Loucy (cell line): ENCODE data around the gene SF3A1.

Source experiments
- EZH2phosphoT487 ChIP-seq: fragments of 200-600 bp; IDR thresholded peaks from 2 replicates; pipeline ENCODE4 v1.6.1; 2018; ENCODE audit warnings: antibody characterized with exemption, mild to moderate bottlenecking, moderate library complexity, borderline replicate concordance
- TF ChIP-seq, protein P1 (sequence below): fragments of 200-600 bp; sonication (generic); conservative IDR thresholded peaks from 2 replicates; pipeline ENCODE4 v1.5.1; 2014; ENCODE audit warnings: mild to moderate bottlenecking, antibody characterized with exemption, low read length

DNA sequence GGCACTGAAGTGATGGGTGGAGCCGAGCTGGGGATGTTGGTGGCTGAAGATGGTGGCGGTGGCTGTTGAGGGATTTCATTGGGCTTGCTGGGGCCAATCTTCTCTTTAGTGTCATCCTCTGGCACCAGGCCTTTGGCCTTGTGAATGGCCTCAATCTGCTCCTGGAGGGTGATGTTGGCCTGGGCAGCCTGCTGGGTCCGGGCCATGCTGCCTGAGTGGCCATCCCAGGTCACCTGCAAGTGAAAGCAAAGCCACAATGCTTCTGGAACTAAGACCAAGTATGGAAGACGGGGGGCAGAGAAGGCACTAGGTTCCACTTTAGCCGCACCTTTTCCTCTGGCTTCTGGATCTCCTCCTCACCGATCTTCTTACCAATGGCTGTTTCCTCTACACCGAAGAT is 17.9 kb downstream of the SF3A1 start:
- TF ChIP-seq, protein P1, sequence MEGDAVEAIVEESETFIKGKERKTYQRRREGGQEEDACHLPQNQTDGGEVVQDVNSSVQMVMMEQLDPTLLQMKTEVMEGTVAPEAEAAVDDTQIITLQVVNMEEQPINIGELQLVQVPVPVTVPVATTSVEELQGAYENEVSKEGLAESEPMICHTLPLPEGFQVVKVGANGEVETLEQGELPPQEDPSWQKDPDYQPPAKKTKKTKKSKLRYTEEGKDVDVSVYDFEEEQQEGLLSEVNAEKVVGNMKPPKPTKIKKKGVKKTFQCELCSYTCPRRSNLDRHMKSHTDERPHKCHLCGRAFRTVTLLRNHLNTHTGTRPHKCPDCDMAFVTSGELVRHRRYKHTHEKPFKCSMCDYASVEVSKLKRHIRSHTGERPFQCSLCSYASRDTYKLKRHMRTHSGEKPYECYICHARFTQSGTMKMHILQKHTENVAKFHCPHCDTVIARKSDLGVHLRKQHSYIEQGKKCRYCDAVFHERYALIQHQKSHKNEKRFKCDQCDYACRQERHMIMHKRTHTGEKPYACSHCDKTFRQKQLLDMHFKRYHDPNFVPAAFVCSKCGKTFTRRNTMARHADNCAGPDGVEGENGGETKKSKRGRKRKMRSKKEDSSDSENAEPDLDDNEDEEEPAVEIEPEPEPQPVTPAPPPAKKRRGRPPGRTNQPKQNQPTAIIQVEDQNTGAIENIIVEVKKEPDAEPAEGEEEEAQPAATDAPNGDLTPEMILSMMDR, result no peak
- no peak for TF ChIP-seq EZH2phosphoT487
